SK-N-SH treated with all-trans-retinoic acid at 6 μM for 48 hours (cell line): Measurements from ENCODE around the gene ERBIN.

Source experiments
- CSDC2 ChIP-seq: fragments of 250-450 bp; sonication (Bioruptor Pico); IDR thresholded peaks from 2 replicates; pipeline ENCODE4 v1.5.0; 2020; ENCODE audit warnings: mild to moderate bottlenecking, moderate library complexity
- ESRRG ChIP-seq: fragments of 250-450 bp; sonication (Bioruptor Pico); IDR thresholded peaks from 2 replicates; pipeline ENCODE4 v1.6.1; 2021; ENCODE audit warnings: mild to moderate bottlenecking
- SNAI2 ChIP-seq: fragments of 250-450 bp; sonication (Bioruptor Pico); IDR thresholded peaks from 2 replicates; pipeline ENCODE4 v1.5.0; 2020; ENCODE audit warnings: mild to moderate bottlenecking, moderate library complexity
- TSHZ2 ChIP-seq: fragments of 250-450 bp; sonication (Bioruptor Pico); IDR thresholded peaks from 2 replicates; pipeline ENCODE4 v1.5.0; 2020; ENCODE audit warnings: mild to moderate bottlenecking, moderate library complexity
- ZFP3 ChIP-seq: fragments of 250-450 bp; sonication (Bioruptor Pico); IDR thresholded peaks from 2 replicates; pipeline ENCODE4 v1.5.0; 2020; ENCODE audit warnings: mild to moderate bottlenecking, moderate library complexity
- ZNF70 ChIP-seq: fragments of 450-650 bp; formaldehyde crosslinking; IDR thresholded peaks from 2 replicates; pipeline ENCODE4 v1.5.0; 2020; ENCODE audit warnings: mild to moderate bottlenecking, moderate library complexity
- ZNF8 ChIP-seq: fragments of 450-650 bp; formaldehyde crosslinking; IDR thresholded peaks from 2 replicates; pipeline ENCODE4 v1.5.0; 2020; ENCODE audit warnings: mild to moderate bottlenecking, moderate library complexity
- TF ChIP-seq, protein P1 (sequence below): fragments of 250-450 bp; sonication (Bioruptor Pico); IDR thresholded peaks from 2 replicates; pipeline ENCODE4 v1.5.1; 2020; ENCODE audit warnings: low read depth, mild to moderate bottlenecking, moderate library complexity
- TF ChIP-seq, protein P2 (sequence below): fragments of 250-450 bp; sonication (Bioruptor Pico); IDR thresholded peaks from 2 replicates; pipeline ENCODE4 v1.8.0; 2020; ENCODE audit warnings: mild to moderate bottlenecking, moderate library complexity, borderline replicate concordance

- TF ChIP-seq CSDC2 (CRISPR knock-in tag) (no peak), ZNF70 (CRISPR knock-in tag) (no peak), TSHZ2 (CRISPR knock-in tag) (no peak), SNAI2 (CRISPR knock-in tag) (no peak), ESRRG (CRISPR knock-in tag) (no peak), ZNF8 (CRISPR knock-in tag) (no peak), ZFP3 (CRISPR knock-in tag) (no peak)
- TF ChIP-seq, protein P1, sequence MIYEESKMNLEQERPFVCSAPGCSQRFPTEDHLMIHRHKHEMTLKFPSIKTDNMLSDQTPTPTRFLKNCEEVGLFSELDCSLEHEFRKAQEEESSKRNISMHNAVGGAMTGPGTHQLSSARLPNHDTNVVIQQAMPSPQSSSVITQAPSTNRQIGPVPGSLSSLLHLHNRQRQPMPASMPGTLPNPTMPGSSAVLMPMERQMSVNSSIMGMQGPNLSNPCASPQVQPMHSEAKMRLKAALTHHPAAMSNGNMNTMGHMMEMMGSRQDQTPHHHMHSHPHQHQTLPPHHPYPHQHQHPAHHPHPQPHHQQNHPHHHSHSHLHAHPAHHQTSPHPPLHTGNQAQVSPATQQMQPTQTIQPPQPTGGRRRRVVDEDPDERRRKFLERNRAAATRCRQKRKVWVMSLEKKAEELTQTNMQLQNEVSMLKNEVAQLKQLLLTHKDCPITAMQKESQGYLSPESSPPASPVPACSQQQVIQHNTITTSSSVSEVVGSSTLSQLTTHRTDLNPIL (CRISPR knock-in tag), result no peak
- TF ChIP-seq, protein P2, sequence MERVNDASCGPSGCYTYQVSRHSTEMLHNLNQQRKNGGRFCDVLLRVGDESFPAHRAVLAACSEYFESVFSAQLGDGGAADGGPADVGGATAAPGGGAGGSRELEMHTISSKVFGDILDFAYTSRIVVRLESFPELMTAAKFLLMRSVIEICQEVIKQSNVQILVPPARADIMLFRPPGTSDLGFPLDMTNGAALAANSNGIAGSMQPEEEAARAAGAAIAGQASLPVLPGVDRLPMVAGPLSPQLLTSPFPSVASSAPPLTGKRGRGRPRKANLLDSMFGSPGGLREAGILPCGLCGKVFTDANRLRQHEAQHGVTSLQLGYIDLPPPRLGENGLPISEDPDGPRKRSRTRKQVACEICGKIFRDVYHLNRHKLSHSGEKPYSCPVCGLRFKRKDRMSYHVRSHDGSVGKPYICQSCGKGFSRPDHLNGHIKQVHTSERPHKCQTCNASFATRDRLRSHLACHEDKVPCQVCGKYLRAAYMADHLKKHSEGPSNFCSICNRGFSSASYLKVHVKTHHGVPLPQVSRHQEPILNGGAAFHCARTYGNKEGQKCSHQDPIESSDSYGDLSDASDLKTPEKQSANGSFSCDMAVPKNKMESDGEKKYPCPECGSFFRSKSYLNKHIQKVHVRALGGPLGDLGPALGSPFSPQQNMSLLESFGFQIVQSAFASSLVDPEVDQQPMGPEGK (CRISPR knock-in tag), result no peak
Observed at GRCh38 chr5:65982635-65983034, 56.3 kb downstream of the ERBIN start.
